ENCODE measurements around the gene FUT3. TPM values are rescaled to one million over a fixed set of nuclear protein-coding genes. Genes with fewer than 3 reads are reported as not detected.

Gene FUT3
- total RNA-seq = 12.6 and 15.4 TPM in 2 replicates

GRCh38 chr19:5851302-5851701 is at the start of gene FUT3:
Gene FUT3 (minus strand): TSS chr19:5851449.

DNA sequence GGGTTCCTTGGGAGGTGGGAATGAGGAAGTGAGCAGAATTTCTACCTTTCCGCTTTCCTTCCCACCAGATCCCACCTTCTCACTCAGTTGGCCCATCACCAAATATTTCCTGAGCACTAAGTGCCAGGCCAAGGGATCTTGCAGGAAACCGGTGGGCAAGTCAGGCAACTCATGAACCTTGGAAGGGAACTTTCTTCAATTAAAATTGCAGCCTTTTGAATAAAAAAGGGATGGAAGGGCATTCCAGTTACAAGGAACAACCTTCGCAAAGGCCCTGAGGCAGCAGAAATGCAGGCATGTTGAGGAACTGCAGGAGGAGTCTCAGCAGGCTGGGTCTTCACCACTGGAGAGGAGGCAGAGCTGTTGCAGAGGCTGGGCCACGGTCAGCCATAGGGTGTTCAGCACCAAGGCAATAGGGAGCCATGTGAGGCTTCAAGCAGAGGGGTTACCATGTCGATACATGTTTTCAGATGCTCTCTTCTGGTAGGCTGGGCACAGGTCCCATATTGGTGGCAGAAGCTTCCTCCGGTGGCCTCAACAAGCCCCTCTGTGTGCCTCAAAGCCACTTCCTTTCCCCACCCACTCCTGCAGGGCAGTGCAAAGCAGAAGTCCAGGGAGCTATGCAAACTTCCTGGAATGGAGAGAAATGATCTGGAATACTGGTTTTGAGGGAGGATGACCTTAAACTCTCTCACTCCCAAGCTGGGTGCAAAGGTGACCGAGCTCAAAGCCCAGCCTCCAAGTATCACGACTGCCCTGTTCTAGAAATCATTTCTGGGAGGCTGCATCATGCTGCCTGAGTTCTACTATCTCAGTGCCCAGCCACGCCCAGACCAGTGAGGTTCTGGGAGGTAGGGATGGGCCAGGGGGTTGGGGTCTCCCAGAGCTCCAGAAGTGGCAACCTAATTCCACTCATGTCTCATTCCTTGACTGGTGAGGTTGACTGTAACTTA is 11.9 kb downstream of the FUT3 start, which contains the start of gene FUT6:
Gene FUT6, minus strand, starts transcription at position 638 of the 953 bp plus-strand sequence. CDS start 7,135 bp downstream, outside the sequence.

DNA sequence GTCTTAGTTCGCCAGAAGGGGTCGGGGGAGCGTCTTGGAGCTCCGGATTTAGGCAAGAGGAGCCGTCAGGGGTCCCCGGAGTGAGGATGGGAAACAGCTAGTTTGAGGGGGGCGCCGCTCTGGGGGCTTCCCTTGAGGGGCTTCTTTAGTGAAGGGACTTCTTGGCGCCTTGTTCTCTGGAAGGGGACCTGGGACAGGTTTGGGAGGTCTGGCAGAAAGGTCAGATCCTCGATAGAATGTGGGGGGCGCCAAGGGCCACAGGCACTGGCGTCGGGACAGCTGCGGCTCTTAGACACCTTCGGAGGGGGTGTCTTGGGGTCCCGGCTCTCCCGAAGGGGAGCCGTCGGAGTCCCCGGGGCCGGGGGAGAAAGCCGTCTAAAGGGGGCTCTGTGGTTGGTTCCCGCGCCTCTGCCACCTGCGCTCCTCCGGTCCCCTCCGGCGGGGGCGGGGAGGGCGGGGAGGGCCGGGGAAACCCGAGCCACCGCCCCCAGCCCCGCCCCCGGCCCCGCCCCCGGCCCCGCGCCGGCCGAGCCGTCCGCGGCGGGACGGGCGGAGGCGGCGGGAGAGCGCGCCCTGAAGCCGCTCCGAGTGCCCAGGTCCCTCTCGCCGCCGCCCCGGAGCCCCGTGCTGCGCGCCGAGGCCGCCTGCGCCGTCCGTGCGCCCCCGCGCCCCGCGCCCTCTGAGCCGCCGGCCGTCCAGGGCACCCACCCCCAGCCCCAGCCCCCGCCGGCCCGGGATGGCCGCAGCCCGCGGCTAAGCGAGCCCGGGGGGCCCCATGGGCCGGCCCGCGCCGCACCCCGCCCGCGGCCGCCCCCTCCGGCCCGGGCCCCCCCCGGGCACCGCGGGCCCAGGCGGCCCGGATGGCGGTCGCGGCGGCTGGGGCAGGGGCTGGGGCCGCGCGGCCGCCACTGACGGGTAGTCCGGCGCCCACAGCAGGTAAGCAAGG is 46.5 kb downstream of the FUT3 start, which contains the start of gene NRTN:
Gene NRTN, plus strand, starts transcription at position 552 of the 946 bp plus-strand sequence. CDS start 19,099 bp downstream, outside the sequence.

Other genes with a start within 250 kb of the FUT3 start
- 12.6 and 18.3 TPM in 2 replicates for gene SAFB2, start 228.7 kb downstream of the FUT3 start, total RNA-seq
- gene SAFB, start 228.4 kb downstream of the FUT3 start, total RNA-seq = 41.0 and 65.4 TPM in 2 replicates
- 65.2 and 74.3 TPM in 2 replicates for gene MICOS13, start 170.9 kb downstream of the FUT3 start, total RNA-seq
- gene HSD11B1L, start 170.4 kb downstream of the FUT3 start, total RNA-seq = 12.4 and 13.4 TPM in 2 replicates
- 1,285 and 1,355 TPM in 2 replicates for gene RPL36, start 161.2 kb downstream of the FUT3 start, total RNA-seq
- gene LONP1, start 131.3 kb downstream of the FUT3 start, total RNA-seq = 91.7 and 149 TPM in 2 replicates
- gene CATSPERD, start 130.8 kb downstream of the FUT3 start, total RNA-seq = not detected in 2 replicates
- gene PRR22, start 66.7 kb downstream of the FUT3 start, total RNA-seq = 0.21 and 0.46 TPM in 2 replicates
- gene DUS3L, start 60.3 kb downstream of the FUT3 start, total RNA-seq = 21.9 and 24.6 TPM in 2 replicates
- 0.23 TPM in 1 of 2 replicates, not detected in the other for gene NRTN, start 46.4 kb downstream of the FUT3 start, total RNA-seq
- gene FUT6, start 11.7 kb downstream of the FUT3 start, total RNA-seq = 0.19 and 0.21 TPM in 2 replicates
- gene FUT5, start 19.1 kb upstream of the FUT3 start, total RNA-seq = not detected in 2 replicates
- gene NDUFA11, start 52.3 kb upstream of the FUT3 start, total RNA-seq = 257 and 322 TPM in 2 replicates
- 1.7 and 2.5 TPM in 2 replicates for gene VMAC, start 53.4 kb upstream of the FUT3 start, total RNA-seq
- gene CAPS, start 62.8 kb upstream of the FUT3 start, total RNA-seq = 7.0 and 12.6 TPM in 2 replicates
- gene RANBP3, start 126.7 kb upstream of the FUT3 start, total RNA-seq = 66.1 and 66.8 TPM in 2 replicates